Measurements from ENCODE around the gene CD22.

GRCh38 chr19:35381926-35382325 lies 52.9 kb downstream of the CD22 start:
- TF ChIP-seq CTCF (IDR thresholded peaks at IDR 0.05) (no peak), POLR2A (IDR thresholded peaks at IDR 0.05) (no peak)
